MM.1S (cell line): ENCODE data around the gene CSH2.
"Not testable (repeated sequence)": the region's sequence is repeated elsewhere in the genome, so short reads cannot be mapped to it uniquely, and the experiment has no call there.

Experiments used
- DNase-seq: peaks from one replicate; pipeline ENCODE4 v3.0.0-alpha.2; 2015
- H2AFZ ChIP-seq: fragments of 300-600 bp; sonication (generic); 2 replicates; pipeline ENCODE4 v1.6.0; 2016; ENCODE audit warnings: antibody characterized with exemption, low read length
- H3F3A ChIP-seq: fragments of 300-600 bp; sonication (generic); 2 replicates; pipeline ENCODE4 v1.6.1; 2016; ENCODE audit warnings: mild to moderate bottlenecking, antibody characterized with exemption, low read length, moderate library complexity, mixed read lengths; ENCODE audit not compliant: insufficient read depth
- H3K27ac ChIP-seq: fragments of 300-600 bp; sonication (generic); 2 replicates; pipeline ENCODE4 v1.5.1; 2016; ENCODE audit warnings: mild to moderate bottlenecking, low read length
- H3K27me3 ChIP-seq: fragments of 300-600 bp; sonication (generic); replicated peaks from 2 replicates; pipeline ENCODE4 v1.6.0; 2016; ENCODE audit warnings: low read length; ENCODE audit not compliant: insufficient read depth
- H3K36me3 ChIP-seq: fragments of 300-600 bp; sonication (generic); replicated peaks from 2 replicates; pipeline ENCODE4 v1.6.1; 2016; ENCODE audit warnings: mild to moderate bottlenecking, low read length, mixed read lengths; ENCODE audit not compliant: insufficient read depth
- H3K4me1 ChIP-seq: fragments of 300-600 bp; sonication (generic); 2 replicates; pipeline ENCODE4 v1.6.1; 2016; ENCODE audit warnings: low read length, mixed read lengths
- H3K4me2 ChIP-seq: fragments of 300-600 bp; sonication (generic); 2 replicates; pipeline ENCODE4 v1.6.0; 2016; ENCODE audit warnings: low read depth, low read length
- H3K4me3 ChIP-seq: fragments of 300-600 bp; sonication (generic); 2 replicates; pipeline ENCODE4 v1.5.1; 2016; ENCODE audit warnings: low read length, mixed read lengths
- H3K79me2 ChIP-seq: fragments of 300-600 bp; sonication (generic); 2 replicates; pipeline ENCODE4 v1.6.1; 2016; ENCODE audit warnings: mixed run types, low read length, mixed read lengths
- H3K9ac ChIP-seq: fragments of 300-600 bp; sonication (generic); 2 replicates; pipeline ENCODE4 v1.6.1; 2016; ENCODE audit warnings: low read length, mixed read lengths
- H3K9me2 ChIP-seq: fragments of 300-600 bp; sonication (generic); replicated peaks from 2 replicates; pipeline ENCODE4 v1.6.1; 2016; ENCODE audit warnings: mild to moderate bottlenecking, low read length, mixed read lengths; ENCODE audit not compliant: insufficient read depth
- H3K9me3 ChIP-seq: fragments of 300-600 bp; sonication (generic); replicated peaks from 2 replicates; pipeline ENCODE4 v1.6.1; 2016; ENCODE audit warnings: mild to moderate bottlenecking, low read length, mixed read lengths; ENCODE audit not compliant: insufficient read depth
- H4K20me1 ChIP-seq: fragments of 300-600 bp; sonication (generic); 2 replicates; pipeline ENCODE4 v1.6.1; 2016; ENCODE audit warnings: mild to moderate bottlenecking, low read length, moderate library complexity, mixed read lengths; ENCODE audit not compliant: insufficient read depth
- EZH2 ChIP-seq: fragments of 300-600 bp; sonication (generic); optimal IDR thresholded peaks from 2 replicates; pipeline ENCODE3; 2017; ENCODE audit warnings: low read depth, mild to moderate bottlenecking, antibody characterized with exemption, low read length, mixed read lengths
- EZH2phosphoT487 ChIP-seq: fragments of 300-600 bp; sonication (generic); IDR thresholded peaks from 2 replicates; pipeline ENCODE4 v1.6.1; 2018; ENCODE audit warnings: antibody characterized with exemption, low read length
- TF ChIP-seq, protein P1 (sequence below): fragments of 300-600 bp; sonication (generic); IDR thresholded peaks from 2 replicates; pipeline ENCODE4 v1.5.1; 2016; ENCODE audit warnings: antibody characterized with exemption, low read length, mixed read lengths

Gene CSH2

DNA sequence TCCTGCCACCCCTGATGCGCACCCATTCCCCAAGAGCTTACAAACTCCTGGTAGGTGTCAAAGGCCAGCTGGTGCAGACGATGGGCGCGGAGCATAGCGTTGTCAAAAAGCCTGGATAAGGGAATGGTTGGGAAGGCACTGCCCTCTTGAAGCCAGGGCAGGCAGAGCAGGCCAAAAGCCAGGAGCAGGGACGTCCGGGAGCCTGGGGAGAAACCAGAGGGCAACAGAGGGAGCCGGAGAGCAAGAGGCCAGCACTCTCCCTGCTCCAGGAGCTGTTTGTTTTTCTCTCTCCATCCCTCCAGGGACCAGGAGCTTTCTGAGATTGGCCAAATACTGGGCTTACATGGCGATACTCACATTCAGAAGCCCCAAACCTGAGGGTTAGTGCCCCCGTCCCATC is 44.8 kb upstream of the CSH2 start:
- Histone ChIP-seq H3F3A (no peaks in the 10 kb centered on the region), H4K20me1 (no peaks in the 10 kb centered on the region), H3K27me3 (no peaks in the 10 kb centered on the region; the same call in 1 of the 2 replicates), H3K9me2 (no peaks in the 10 kb centered on the region), H3K36me3 (no peaks in the 10 kb centered on the region), H3K27ac (no peak overlapping the region), H3K9ac (no peak overlapping the region), H3K4me1 (no peaks in the 10 kb centered on the region), H2AFZ (no peak overlapping the region), H3K9me3 (no peaks in the 10 kb centered on the region), H3K79me2 (no peaks in the 10 kb centered on the region), H3K4me2 (no peak overlapping the region), H3K4me3 (no peak overlapping the region)
- DNase-seq: no peak
- TF ChIP-seq EZH2 (no peak), EZH2phosphoT487 (no peak)
- TF ChIP-seq, protein P1, sequence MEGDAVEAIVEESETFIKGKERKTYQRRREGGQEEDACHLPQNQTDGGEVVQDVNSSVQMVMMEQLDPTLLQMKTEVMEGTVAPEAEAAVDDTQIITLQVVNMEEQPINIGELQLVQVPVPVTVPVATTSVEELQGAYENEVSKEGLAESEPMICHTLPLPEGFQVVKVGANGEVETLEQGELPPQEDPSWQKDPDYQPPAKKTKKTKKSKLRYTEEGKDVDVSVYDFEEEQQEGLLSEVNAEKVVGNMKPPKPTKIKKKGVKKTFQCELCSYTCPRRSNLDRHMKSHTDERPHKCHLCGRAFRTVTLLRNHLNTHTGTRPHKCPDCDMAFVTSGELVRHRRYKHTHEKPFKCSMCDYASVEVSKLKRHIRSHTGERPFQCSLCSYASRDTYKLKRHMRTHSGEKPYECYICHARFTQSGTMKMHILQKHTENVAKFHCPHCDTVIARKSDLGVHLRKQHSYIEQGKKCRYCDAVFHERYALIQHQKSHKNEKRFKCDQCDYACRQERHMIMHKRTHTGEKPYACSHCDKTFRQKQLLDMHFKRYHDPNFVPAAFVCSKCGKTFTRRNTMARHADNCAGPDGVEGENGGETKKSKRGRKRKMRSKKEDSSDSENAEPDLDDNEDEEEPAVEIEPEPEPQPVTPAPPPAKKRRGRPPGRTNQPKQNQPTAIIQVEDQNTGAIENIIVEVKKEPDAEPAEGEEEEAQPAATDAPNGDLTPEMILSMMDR: no peak

DNA sequence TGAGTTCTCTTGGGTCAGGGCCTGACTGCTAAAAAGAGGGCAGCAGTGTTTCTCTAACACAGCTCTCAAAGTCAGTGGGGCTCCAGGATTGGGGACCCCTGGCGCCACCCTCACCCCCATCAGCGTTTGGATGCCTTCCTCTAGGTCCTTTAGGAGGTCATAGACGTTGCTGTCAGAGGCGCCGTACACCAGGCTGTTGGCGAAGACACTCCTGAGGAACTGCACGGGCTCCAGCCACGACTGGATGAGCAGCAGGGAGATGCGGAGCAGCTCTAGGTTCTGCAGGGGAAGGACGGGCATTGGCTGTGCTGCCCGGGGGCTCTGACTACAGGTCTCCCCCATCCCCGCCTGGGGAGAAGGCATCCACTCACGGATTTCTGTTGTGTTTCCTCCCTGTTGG is 44.2 kb upstream of the CSH2 start:
- H3K79me2 ChIP-seq: no peaks in the 10 kb centered on the region
- no peaks in the 10 kb centered on the region for H3F3A ChIP-seq
- no peaks in the 10 kb centered on the region for H4K20me1 ChIP-seq
- H3K36me3 ChIP-seq: no peaks in the 10 kb centered on the region
- H3K4me3 ChIP-seq: no peak overlapping the region
- H3K9me3 ChIP-seq: no peaks in the 10 kb centered on the region
- TF ChIP-seq EZH2phosphoT487 (no peak), EZH2 (no peak)
- TF ChIP-seq, protein P1: no peak
- no peak for DNase-seq
- no peak overlapping the region for H3K4me2 ChIP-seq
- no peak overlapping the region for H2AFZ ChIP-seq
- H3K27ac ChIP-seq: no peak overlapping the region
- no peak overlapping the region for H3K9ac ChIP-seq
- H3K9me2 ChIP-seq: no peaks in the 10 kb centered on the region
- H3K27me3 ChIP-seq: no peaks in the 10 kb centered on the region; the same call in 1 of the 2 replicates
- H3K4me1 ChIP-seq: no peaks in the 10 kb centered on the region

DNA sequence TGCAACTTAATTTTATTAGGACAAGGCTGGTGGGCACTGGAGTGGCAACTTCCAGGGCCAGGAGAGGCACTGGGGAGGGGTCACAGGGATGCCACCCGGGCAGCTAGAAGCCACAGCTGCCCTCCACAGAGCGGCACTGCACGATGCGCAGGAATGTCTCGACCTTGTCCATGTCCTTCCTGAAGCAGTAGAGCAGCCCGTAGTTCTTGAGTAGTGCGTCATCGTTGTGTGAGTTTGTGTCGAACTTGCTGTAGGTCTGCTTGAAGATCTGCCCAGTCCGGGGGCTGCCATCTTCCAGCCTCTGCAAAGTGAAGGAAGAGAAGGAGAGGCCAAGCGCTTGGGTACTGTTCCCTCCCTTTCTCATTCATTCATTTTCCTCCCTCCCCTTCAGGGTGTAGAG is 43.7 kb upstream of the CSH2 start:
- not testable (repeated sequence) for H4K20me1 ChIP-seq, H3K9me3 ChIP-seq, H3K27ac ChIP-seq, H3K79me2 ChIP-seq, H3K4me2 ChIP-seq, DNase-seq, H3K36me3 ChIP-seq, H2AFZ ChIP-seq, H3K9me2 ChIP-seq, H3F3A ChIP-seq, H3K9ac ChIP-seq, H3K4me3 ChIP-seq, H3K27me3 ChIP-seq, H3K4me1 ChIP-seq

DNA sequence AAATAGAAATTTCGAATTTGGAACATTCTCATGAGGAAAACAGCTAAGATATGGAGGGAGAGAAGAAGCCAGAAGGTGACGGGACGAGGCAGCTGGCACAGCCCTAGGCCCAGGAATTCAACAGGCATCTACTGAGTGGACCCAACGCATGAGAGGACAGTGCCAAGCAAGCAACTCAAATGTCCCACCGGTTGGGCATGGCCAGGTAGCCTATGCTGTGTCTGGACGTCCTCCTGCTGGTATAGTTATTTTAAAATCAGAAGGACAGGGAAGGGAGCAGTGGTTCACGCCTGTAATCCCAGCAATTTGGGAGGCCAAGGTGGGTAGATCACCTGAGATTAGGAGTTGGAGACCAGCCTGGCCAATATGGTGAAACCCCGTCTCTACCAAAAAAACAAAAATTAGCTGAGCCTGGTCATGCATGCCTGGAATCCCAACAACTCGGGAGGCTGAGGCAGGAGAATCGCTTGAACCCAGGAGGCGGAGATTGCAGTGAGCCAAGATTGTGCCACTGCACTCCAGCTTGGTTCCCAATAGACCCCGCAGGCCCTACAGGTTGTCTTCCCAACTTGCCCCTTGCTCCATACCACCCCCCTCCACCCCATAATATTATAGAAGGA is 43.2 kb upstream of the CSH2 start:
- no peak for DNase-seq
- H3K4me1 ChIP-seq: no peaks in the 10 kb centered on the region
- H3K9me2 ChIP-seq: no peaks in the 10 kb centered on the region
- no peak overlapping the region for H3K4me3 ChIP-seq
- no peak overlapping the region for H3K4me2 ChIP-seq
- no peaks in the 10 kb centered on the region for H3K79me2 ChIP-seq
- no peaks in the 10 kb centered on the region for H3K36me3 ChIP-seq
- no peak overlapping the region for H3K9ac ChIP-seq
- TF ChIP-seq EZH2phosphoT487: no peak
- TF ChIP-seq EZH2: no peak
- TF ChIP-seq, protein P1: no peak
- no peak overlapping the region for H3K27ac ChIP-seq
- H3F3A ChIP-seq: no peaks in the 10 kb centered on the region
- H3K27me3 ChIP-seq: no peaks in the 10 kb centered on the region; the same call in 1 of the 2 replicates
- no peaks in the 10 kb centered on the region for H4K20me1 ChIP-seq
- H2AFZ ChIP-seq: no peak overlapping the region
- H3K9me3 ChIP-seq: no peaks in the 10 kb centered on the region

DNA sequence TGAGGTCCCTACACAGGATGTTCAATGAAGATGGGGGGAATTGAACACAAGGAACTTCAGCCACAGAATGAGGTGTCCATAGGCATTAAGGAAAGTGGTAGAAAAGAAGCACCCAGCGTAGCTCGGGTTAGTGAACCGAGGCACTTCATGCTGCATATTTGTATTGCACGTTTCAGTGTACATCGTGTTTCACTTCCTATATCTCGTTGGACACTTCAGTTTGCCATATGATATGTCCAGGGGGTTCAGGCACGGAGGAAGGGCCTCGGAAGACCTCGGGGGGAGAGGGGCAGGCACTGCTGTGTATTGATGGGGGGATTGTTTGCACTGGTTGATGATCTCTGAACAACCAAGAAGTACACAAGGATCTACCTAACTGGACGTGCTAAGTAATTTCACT is 42.3 kb upstream of the CSH2 start:
- not testable (repeated sequence) for H3K79me2 ChIP-seq, H3K4me1 ChIP-seq, H3F3A ChIP-seq, H3K36me3 ChIP-seq, H2AFZ ChIP-seq, H3K9me2 ChIP-seq, H3K9me3 ChIP-seq, H3K27me3 ChIP-seq, H3K4me2 ChIP-seq, H3K4me3 ChIP-seq, H3K9ac ChIP-seq, H4K20me1 ChIP-seq, DNase-seq, H3K27ac ChIP-seq
